AG20443 (cell line): ENCODE measurements around the gene TMEM271.
"Not testable (repeated sequence)": the region's sequence is repeated elsewhere in the genome, so short reads cannot be mapped to it uniquely, and the experiment has no call there.

Experiments used
- DNase-seq: peaks from one replicate; pipeline ENCODE4 v3.0.0; 2012; ENCODE audit warnings: low spot score, mixed read lengths

The TMEM271 gene

DNA sequence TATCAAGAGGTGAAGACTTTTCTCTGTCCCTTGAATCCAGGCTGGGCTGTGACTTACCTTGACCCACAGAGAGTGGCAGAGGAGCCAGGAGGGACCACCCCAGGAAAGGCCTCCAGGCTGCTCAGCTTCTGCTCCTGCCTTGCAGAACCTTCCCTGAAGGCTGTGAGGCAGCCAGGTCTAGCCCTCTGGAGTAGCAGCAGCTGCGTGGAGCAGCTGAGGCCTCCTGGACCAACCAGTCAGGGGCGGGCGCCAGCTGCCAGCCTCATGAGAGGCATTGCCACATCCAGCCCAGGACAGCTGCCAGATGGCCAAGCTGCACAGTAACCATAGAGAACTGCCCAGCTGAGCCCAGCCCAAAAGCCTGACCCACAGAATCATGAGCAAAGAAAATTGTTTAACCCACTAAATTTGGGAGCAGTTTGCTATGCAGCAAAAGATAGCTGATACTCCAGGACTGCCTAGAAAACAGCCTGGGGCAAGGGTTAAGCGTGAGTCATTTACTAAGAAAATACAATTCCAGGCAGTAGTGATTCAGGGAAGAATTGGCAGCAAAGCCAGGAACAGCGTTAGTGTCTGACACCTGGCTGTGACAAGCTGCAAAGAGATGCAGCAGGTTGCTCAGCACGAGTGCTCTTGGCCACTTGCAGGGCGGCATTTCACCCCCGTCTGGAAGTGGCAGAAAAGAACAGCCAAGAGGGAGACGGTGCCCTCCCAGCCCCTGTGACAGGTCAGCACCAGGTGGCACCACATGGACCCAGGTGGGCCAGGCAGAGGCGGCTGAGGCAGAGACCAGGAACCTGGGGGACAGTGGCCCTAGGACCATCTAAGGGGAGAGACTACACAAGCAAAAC is 34.5 kb upstream of the TMEM271 start:
- DNase-seq, result peak; percentile 39

DNA sequence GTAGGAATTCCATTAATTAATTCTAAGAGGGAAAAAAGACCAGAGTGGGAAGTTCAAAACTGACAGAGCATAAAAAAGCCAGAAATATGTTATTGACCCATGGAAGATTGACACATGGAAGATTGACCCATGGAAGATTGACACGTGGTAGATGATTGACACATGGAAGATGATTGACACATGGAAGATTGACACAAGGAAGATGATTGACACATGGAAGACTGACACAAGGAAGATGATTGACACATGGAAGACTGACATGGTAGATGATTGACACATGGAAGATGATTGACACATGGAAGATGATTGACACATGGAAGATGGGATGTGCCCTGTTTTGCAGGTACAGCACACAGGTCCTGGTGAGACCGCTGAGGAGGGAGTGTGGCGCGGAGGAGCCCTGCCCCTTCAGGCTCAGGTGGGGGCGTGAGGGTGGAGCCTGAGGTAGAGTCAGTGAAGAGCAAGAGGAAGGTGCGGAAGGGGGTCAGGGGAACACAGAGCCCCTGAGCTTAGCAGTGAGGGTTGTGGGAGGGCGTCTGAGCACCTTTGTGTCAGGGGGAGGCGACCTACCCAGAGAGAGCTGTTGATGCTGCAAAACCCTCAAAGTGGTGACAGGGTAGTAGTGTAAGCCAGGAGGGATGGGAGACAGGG is 33.4 kb upstream of the TMEM271 start:
- no peak for DNase-seq

GRCh38 chr4:608236-608635 is 32.1 kb upstream of the TMEM271 start:
- no peak for DNase-seq

DNA sequence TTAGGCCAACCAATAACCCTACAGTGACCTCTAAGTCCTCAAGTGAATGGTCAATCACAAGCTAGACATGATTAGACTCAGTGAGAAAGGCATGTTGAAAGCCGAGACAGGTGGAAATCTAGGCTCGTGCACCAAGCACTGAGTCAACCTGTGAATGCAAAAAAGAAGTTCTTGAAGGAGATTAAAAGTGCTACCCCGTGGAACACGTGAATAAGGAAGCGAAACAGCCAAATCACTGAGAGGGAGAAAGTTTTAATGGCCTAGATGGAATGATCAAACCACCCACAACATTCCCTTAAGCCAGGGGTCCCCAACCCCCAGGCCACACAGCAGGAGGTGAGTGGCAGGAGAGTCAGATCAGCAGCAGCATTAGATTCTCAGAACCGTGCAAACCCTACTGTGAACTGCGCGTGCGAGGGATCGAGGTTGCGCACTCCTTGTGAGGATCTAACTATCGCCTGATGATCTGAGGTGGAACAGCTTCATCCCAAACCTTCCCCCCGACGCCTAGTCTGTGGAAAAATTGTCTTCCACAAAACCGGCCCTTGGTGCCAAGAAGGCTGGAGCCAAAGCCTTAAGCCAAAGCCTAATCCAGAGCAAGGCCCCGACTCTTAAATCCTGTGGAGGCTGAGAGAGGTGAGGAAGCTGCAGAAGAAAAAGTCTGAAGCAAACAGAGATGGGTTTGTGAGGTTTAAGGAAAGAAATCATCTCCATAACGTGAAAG is 29.8 kb upstream of the TMEM271 start:
- DNase-seq, result no peak

DNA sequence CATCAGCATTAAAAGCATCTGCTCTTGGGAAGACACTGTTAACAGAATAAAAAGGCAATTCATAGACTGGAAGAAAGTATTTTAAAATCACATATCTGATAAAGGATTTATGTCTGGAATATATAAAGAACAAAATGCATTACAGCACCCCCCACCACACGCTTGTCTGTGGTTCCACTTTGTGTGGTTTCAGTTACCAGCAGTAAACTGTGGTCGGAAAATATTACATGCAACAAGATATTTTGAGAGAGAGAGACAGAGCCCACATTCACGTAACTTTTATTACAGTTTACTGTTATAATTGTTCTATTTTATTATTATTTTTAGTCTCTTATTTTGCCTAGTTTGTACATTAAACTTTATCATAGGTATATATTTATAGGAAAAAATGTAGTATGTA is 28.0 kb upstream of the TMEM271 start:
- DNase-seq, result no peak

- peak; percentile 47 for DNase-seq
Observed at GRCh38 chr4:602559-602942, 26.5 kb upstream of the TMEM271 start.

GRCh38 chr4:601612-602558 is 25.8 kb upstream of the TMEM271 start:
- no peak for DNase-seq

DNA sequence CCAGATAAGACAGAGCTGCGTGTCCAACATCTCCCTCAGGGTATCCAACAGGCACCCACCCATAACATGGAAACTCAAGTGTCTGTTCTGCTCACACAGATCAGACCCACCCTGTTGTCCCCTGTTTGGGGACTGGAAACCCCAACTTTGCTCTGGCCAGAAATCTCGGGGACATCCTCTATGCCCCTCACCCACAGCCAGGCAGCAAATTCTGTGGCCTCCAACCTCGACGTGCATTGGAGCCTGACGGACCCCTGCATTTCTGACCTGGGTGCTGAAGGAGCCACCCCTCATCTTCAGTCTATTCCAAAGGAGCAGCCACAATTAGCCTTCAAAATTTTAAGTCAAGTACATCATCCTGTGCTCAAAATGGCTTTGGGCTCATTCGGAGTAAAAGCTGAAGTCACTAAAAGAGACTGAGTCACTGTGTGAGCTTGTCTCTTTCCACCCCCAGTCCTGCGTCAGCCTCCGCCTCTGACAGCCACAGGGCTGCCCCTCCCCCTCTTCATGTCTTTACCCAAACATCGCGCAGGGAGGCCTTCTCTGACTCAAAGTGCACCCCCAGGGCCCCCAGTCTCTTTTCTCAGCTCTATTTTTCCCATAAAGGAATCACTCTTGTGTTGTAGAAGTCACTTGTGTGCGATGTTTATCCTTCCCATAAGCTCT is 24.9 kb upstream of the TMEM271 start:
- no peak for DNase-seq

DNA sequence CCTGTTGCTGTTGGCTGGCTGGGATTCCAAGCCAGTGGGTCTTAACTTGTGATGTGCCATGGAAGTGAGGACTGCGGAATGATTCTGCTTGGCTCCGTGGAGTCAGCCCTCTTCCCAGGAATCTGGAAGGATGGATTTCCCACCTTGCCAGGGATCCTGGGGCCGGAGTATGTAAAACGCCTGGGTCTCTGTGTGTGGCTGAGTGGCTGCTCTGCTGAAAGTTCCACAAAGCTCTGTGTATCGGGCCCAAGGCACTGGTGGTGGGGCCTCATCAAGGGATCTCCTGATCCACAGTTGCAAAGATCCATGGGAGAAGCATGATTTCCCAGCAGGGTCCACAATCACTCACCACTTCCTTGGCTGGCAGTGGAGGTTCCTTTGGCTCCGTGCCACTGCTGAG is 24.1 kb upstream of the TMEM271 start:
- DNase-seq, result no peak

DNA sequence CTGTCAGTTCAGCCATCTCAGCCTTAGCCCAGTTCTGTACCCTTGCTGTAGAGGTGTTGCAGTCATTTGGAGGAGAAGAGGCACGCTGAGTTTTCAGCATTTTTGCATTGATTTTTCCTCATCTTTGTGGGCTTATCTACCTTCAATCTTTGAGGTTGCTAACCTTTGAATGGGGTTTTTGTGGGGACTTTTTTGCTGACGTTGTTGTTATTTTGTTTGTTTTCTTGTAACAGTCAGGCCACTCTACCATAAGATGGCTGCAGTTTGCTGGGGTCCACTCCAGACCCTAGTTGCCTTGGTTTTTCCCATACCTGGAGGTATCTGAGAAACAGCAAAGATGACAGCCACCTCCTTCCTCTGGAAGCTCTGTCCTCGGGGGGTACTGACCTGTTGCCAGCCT is 22.8 kb upstream of the TMEM271 start:
- DNase-seq, result no peak

- DNase-seq, result no peak
Observed at GRCh38 chr4:592825-593520, 16.9 kb upstream of the TMEM271 start.

GRCh38 chr4:592178-592577 is 16.1 kb upstream of the TMEM271 start:
- not testable (repeated sequence) for DNase-seq

DNA sequence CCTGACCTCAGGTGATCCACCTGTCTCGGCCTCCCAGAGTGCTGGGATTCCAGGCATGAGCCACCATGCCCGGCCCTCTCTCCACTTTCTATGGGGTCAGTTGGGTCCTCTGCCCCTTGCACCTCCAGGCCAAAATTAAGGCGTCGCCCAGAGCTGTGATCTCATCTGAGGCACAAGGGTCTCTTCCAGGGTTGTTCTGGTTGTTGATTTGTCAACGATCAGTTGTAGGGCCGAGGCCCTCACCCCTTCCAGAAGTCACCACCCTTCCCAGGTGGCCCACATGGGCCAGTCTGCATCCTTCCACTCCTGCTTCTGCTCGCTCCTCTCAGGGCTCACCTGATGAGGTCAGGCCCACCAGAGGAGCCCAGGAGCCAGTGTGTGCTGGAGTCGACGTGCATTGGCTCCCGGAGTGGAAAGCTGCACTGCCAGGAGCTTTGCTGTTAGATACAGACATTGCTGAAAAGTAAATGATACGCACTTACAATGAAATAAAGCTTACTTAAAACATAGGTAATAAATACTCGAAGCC is 14.3 kb upstream of the TMEM271 start:
- DNase-seq, result no peak

- no peak for DNase-seq
Observed at GRCh38 chr4:589219-589963, 13.3 kb upstream of the TMEM271 start.

GRCh38 chr4:588351-588849 is 12.3 kb upstream of the TMEM271 start:
- no peak for DNase-seq

- DNase-seq, result no peak
Observed at GRCh38 chr4:587671-588350, 11.7 kb upstream of the TMEM271 start.

DNA sequence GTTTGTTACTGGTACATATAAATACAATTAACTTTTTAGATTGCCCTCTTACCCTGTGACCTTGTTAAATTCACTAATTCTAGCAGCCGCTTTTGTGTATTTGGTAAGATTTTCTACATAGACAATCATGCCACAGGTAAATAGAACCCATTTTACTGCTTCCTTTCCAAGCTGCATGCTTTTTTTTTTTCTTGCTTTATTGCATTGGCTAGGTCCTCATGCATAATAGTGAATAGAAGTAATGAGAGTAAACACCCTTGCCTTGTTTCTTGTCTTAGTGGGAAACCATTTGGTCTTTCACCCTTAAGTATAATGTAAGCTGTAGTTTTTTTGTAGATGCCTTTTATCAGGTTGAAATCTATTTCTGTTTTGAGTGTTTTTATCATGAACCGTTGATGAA is 7.7 kb upstream of the TMEM271 start:
- DNase-seq, result no peak

- DNase-seq, result no peak
Observed at GRCh38 chr4:581753-582361, 5.8 kb upstream of the TMEM271 start.
